ENCODE results near the gene CEPT1. TPM values are rescaled to one million over a fixed set of nuclear protein-coding genes. Genes with fewer than 3 reads are reported as not detected.

The CEPT1 gene
- total RNA-seq, 1 donor from 2014 or later = 37.8 TPM

DNA sequence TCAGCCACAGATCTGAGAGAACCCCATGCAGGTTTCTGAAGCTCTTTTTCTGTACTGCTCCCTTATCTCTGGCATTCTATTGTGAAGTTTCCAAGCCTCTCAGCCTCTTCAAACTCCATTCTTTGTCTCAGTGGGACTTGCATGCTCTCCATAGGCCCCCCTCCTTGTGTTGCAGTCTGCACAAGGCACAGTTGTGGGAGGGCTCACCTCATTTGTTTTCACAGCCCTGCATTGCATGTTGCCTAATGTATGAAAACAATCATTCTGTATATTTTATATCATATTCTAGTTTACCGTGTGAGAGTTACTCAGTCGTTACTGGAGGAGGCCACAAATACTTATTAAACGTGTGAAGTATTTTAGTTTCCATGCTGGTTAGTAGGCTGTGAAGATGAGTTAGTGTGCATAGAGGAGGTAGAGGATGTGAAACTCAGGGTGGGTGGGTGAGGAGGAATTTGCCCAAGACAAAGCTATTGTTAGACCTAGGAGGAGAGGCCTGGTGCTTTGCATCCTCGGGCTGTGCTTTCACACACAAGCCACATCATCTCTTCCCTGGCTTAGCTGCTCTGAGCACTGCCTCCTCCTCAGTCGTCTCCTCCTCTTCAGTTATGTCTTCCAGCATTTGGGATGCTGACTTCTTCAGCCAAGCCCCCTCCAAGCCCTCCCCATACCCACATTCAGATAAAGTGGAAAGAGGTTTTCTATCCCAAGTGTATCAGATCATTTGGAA lies 79.7 kb downstream of the CEPT1 start:
- DNase-seq (ENCODE audit: extremely low spot score in 2 of 2) = no peak
- H3K27ac ChIP-seq = no peak overlapping the region
- H3K4me1 ChIP-seq = peaks cover 10% of the 10 kb centered on the region
- intact Hi-C loops (cut with DNase I) = loop anchor here (5.0 kb wide), 1 partner anchor 548 kb away; no protein-coding TSS in a partner anchor
- no peaks in the 10 kb centered on the region for H3K9me3 ChIP-seq
- no peaks in the 10 kb centered on the region for H3K36me3 ChIP-seq
- TF ChIP-seq POLR2AphosphoS5 (IDR thresholded peaks at IDR 0.05; ENCODE audit: insufficient read depth in 1 of 2, low read depth in 1 of 2) = no peak
- TF ChIP-seq POLR2A (IDR thresholded peaks at IDR 0.05) = no peak
- no peak for TF ChIP-seq CTCF (IDR thresholded peaks at IDR 0.05)
- no peaks in the 10 kb centered on the region for H3K27me3 ChIP-seq
- no peak overlapping the region for H3K4me3 ChIP-seq

DNA sequence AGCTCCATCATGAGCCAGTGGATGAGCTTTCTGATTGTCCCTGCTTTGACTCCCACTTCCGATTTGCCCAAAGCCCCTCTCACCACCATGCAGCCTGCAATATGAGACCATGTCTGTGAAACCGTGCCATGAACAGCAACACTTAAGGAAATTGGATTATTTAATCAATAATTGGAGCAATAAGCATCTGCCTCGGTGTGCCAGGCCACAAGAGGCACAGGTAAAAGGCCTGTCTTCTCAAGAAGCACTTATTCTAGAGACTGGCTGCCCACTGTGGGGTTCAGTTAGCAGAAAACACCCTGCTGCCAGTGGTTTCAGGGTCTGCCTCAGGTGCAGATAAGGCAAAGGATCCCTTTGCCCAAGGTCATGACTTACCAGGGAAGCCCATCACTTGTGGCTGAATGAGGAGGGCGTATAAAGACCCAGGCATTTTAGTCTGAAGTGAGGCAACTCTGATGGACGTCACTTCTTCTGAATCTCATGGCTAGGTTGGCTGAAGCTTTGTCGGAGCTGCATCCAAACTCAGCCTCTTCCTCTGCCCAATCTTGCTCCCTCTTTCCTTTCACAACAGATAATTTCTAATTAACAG lies 80.4 kb downstream of the CEPT1 start:
- no peak overlapping the region for H3K4me3 ChIP-seq
- H3K9me3 ChIP-seq = no peaks in the 10 kb centered on the region
- H3K36me3 ChIP-seq = no peaks in the 10 kb centered on the region
- peaks cover 10% of the 10 kb centered on the region for H3K4me1 ChIP-seq
- H3K27me3 ChIP-seq = no peaks in the 10 kb centered on the region
- intact Hi-C loops (cut with DNase I) = loop anchor here (5.0 kb wide), 1 partner anchor 547 kb away; no protein-coding TSS in a partner anchor
- TF ChIP-seq POLR2AphosphoS5 (IDR thresholded peaks at IDR 0.05; ENCODE audit: insufficient read depth in 1 of 2, low read depth in 1 of 2) = no peak
- TF ChIP-seq POLR2A (IDR thresholded peaks at IDR 0.05) = no peak
- TF ChIP-seq CTCF (IDR thresholded peaks at IDR 0.05) = no peak
- DNase-seq (ENCODE audit: extremely low spot score in 2 of 2) = peak in 1 of 2 donors; percentile 54
- H3K27ac ChIP-seq = no peak overlapping the region

DNA sequence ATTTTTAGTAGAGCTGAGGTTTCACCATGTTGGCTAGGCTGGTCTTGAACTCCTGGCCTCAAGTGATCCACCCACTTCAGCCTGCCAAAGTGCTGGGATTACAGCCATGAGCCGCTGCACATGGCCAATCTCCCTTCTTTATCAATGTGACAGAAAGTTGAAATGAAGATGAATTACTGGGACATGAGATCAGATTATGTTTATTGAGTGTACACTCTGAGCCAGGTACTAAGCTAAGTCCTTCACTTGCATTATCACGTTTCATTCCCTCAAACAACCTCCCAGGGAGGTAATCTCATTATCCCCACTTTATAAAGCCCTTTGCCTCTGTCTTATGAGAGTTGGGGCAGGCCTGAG lies 81.2 kb downstream of the CEPT1 start:
- H3K9me3 ChIP-seq = no peaks in the 10 kb centered on the region
- intact Hi-C loops (cut with DNase I) = loop anchor here (5.0 kb wide), 1 partner anchor 546 kb away; no protein-coding TSS in a partner anchor
- TF ChIP-seq POLR2A (IDR thresholded peaks at IDR 0.05) (no peak), CTCF (IDR thresholded peaks at IDR 0.05) (no peak), POLR2AphosphoS5 (IDR thresholded peaks at IDR 0.05; ENCODE audit: insufficient read depth in 1 of 2, low read depth in 1 of 2) (no peak)
- H3K27ac ChIP-seq = no peak overlapping the region
- peaks cover 10% of the 10 kb centered on the region for H3K4me1 ChIP-seq
- no peak overlapping the region for H3K4me3 ChIP-seq
- no peaks in the 10 kb centered on the region for H3K27me3 ChIP-seq
- H3K36me3 ChIP-seq = no peaks in the 10 kb centered on the region
- no peak for DNase-seq (ENCODE audit: extremely low spot score in 2 of 2)

DNA sequence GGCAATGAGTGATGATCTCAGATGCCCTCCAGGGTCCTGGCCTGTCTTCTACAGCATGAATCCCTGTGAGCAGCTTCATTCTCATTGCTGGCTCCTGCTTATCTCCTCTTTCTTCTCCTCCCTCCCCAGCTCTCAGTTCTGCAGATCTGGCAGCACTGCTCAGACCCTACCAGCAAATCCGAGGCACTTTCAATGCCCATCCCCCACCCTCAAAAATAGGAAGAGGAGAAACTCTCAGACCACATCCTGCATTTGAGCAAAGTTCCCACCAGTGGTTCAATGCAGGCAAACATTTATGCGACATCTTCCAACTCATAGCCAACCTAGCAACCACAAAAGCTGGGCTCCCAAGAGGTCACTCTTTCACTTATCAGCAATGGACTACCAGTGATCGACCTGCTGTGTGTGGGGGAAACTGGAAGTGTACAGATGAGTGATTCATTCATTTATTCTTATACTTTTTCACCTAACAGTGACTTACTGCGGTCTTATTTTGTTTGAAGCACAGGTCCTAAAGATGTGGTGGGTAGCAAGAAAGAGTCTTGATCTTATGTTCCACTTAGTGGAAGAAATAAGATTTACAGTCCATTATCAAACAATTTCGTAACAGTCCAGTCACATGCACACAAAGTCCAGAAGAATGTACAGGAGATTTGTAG lies 81.7 kb downstream of the CEPT1 start:
- Histone ChIP-seq H3K27me3 (no peaks in the 10 kb centered on the region), H3K4me3 (no peak overlapping the region), H3K27ac (no peak overlapping the region), H3K4me1 (peaks cover 10% of the 10 kb centered on the region), H3K36me3 (no peaks in the 10 kb centered on the region), H3K9me3 (no peaks in the 10 kb centered on the region)
- TF ChIP-seq CTCF (IDR thresholded peaks at IDR 0.05) (no peak), POLR2A (IDR thresholded peaks at IDR 0.05) (no peak), POLR2AphosphoS5 (IDR thresholded peaks at IDR 0.05; ENCODE audit: insufficient read depth in 1 of 2, low read depth in 1 of 2) (no peak)
- intact Hi-C loops (cut with DNase I) = loop anchor here (5.0 kb wide), 1 partner anchor 546 kb away; no protein-coding TSS in a partner anchor
- peak in 1 of 2 donors; percentile 78 for DNase-seq (ENCODE audit: extremely low spot score in 2 of 2)
